Fibroblast of the conjunctiva (primary cell): ENCODE measurements around the gene ARHGAP30.
"Not testable (repeated sequence)": the region's sequence is repeated elsewhere in the genome, so short reads cannot be mapped to it uniquely, and the experiment has no call there.

Experiments used
- DNase-seq: peaks from one replicate; pipeline ENCODE4 v3.0.0-alpha.2; 2010; ENCODE audit warnings: low read depth

The ARHGAP30 gene

GRCh38 chr1:161069731-161070270 lies at the start of gene ARHGAP30:
Gene ARHGAP30 (minus strand): TSS chr1:161069891. CDS start chr1:161069624, 267 bp downstream.
- DNase-seq = no peak

- peak; percentile 71 for DNase-seq
Measured at GRCh38 chr1:161117759-161118581, 48.3 kb upstream of the ARHGAP30 start, which contains the start of the genes NIT1 and PFDN2. Gene NIT1 (plus strand): TSS chr1:161118105. CDS start chr1:161118177, 72 bp downstream. Gene PFDN2 (minus strand): TSS chr1:161118037. CDS start chr1:161118026, 11 bp downstream.

GRCh38 chr1:161115961-161116360 lies 46.3 kb upstream of the ARHGAP30 start:
- DNase-seq = not testable (repeated sequence)

- peak; percentile 93 for DNase-seq
Measured at GRCh38 chr1:161115132-161115711, 45.5 kb upstream of the ARHGAP30 start.

GRCh38 chr1:161114556-161114955 lies 44.9 kb upstream of the ARHGAP30 start:
- no peak for DNase-seq

- DNase-seq = no peak
Measured at GRCh38 chr1:161113915-161114314, 44.2 kb upstream of the ARHGAP30 start.

- no peak for DNase-seq
Measured at GRCh38 chr1:161111527-161111926, 41.8 kb upstream of the ARHGAP30 start.

GRCh38 chr1:161111117-161111516 lies 41.4 kb upstream of the ARHGAP30 start:
- no peak for DNase-seq

- no peak for DNase-seq
Measured at GRCh38 chr1:161106431-161106830, 36.7 kb upstream of the ARHGAP30 start.

- no peak for DNase-seq
Measured at GRCh38 chr1:161100556-161100955, 30.9 kb upstream of the ARHGAP30 start.

- DNase-seq = no peak
Measured at GRCh38 chr1:161099090-161099802, 29.6 kb upstream of the ARHGAP30 start.

GRCh38 chr1:161098210-161099068 lies 28.7 kb upstream of the ARHGAP30 start, which contains the start of gene KLHDC9:
Gene KLHDC9 (plus strand): TSS chr1:161098361. CDS start chr1:161098536, 175 bp downstream.
- peak; percentile 49 for DNase-seq

GRCh38 chr1:161096530-161096929 lies 26.8 kb upstream of the ARHGAP30 start:
- DNase-seq = peak; percentile 59

- DNase-seq = no peak
Measured at GRCh38 chr1:161096015-161096414, 26.3 kb upstream of the ARHGAP30 start.

GRCh38 chr1:161095230-161095629 lies 25.5 kb upstream of the ARHGAP30 start:
- no peak for DNase-seq

- DNase-seq = no peak
Measured at GRCh38 chr1:161094481-161094880, 24.8 kb upstream of the ARHGAP30 start.

GRCh38 chr1:161092621-161093028 lies 22.9 kb upstream of the ARHGAP30 start:
- DNase-seq = no peak

- DNase-seq = no peak
Measured at GRCh38 chr1:161091796-161092507, 22.3 kb upstream of the ARHGAP30 start.

GRCh38 chr1:161091093-161091492 lies 21.4 kb upstream of the ARHGAP30 start:
- no peak for DNase-seq

- no peak for DNase-seq
Measured at GRCh38 chr1:161090617-161091016, 20.9 kb upstream of the ARHGAP30 start.

- DNase-seq = no peak
Measured at GRCh38 chr1:161089938-161090337, 20.2 kb upstream of the ARHGAP30 start.
